ENCODE results near the gene GOLPH3.

DNA sequence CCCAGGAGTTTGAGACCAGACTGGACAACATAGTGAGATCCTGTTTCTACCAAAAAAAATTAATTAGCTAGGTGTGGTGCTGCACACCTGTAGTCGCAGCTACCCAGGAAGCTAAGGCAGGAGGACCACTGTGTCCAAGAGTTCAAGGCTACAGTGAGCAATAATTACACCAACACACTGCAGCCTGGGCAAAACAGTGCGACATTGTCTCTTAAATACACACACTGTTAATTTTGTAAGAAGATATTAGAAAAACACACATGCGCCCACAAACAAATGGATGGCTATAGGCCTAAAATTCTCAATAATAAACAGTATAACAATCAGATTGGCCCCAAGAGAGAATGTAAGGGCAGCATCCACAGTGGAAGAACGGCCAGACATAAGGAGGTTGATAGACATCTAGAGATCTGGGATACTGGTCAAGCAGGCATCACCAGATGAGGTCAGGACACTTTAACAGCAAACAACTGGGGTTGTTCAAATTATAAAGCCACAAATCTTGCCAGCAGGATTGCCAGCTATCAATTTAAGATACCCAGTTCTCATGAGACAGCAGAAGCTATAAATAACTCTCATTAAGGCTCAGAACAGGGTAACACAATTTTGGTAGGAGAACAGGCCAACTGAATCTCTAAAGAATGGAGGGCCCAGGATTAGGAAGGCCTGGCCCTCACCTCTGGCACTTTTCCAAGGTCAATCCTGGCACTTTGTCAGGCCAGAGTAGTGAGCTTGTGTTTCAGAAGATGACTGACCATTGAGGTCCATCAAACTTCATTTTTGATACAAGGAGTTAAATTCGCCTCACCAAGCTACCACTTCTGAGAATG is 29.5 kb downstream of the GOLPH3 start:
- TF ChIP-seq POLR2A (IDR thresholded peaks at IDR 0.05; ENCODE audit: low read depth, low read length) (no peak), BHLHE40 (IDR thresholded peaks at IDR 0.05; ENCODE audit: low read depth, low read length) (no peak), FOS (IDR thresholded peaks at IDR 0.05; ENCODE audit: low read depth, low read length) (no peak), CEBPB (IDR thresholded peaks at IDR 0.05; ENCODE audit: low read depth, low read length) (no peak), SMC3 (IDR thresholded peaks at IDR 0.05; ENCODE audit: low read depth, low read length) (no peak), CHD1 (IDR thresholded peaks at IDR 0.05; ENCODE audit: low read depth, low read length) (no peak)
- TF ChIP-seq, protein P1, sequence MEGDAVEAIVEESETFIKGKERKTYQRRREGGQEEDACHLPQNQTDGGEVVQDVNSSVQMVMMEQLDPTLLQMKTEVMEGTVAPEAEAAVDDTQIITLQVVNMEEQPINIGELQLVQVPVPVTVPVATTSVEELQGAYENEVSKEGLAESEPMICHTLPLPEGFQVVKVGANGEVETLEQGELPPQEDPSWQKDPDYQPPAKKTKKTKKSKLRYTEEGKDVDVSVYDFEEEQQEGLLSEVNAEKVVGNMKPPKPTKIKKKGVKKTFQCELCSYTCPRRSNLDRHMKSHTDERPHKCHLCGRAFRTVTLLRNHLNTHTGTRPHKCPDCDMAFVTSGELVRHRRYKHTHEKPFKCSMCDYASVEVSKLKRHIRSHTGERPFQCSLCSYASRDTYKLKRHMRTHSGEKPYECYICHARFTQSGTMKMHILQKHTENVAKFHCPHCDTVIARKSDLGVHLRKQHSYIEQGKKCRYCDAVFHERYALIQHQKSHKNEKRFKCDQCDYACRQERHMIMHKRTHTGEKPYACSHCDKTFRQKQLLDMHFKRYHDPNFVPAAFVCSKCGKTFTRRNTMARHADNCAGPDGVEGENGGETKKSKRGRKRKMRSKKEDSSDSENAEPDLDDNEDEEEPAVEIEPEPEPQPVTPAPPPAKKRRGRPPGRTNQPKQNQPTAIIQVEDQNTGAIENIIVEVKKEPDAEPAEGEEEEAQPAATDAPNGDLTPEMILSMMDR (conservative IDR thresholded peaks at IDR 0.05; ENCODE audit: low read depth, low read length), result no peak

All from IMR-90 (cell line).